Measurements from ENCODE around the gene COQ7. TPM values are rescaled to one million over a fixed set of nuclear protein-coding genes. Genes with fewer than 3 reads are reported as not detected.

Gene COQ7
- total RNA-seq, 1 experiment from 2014 or later = 25.0 TPM

GRCh38 chr16:19123535-19124178 is 56.2 kb downstream of the COQ7 start:
- H3K9me3 ChIP-seq (ENCODE audit: low read length) = no peaks in the 10 kb centered on the region
- peak; percentile 74 for ATAC-seq
- no peaks in the 10 kb centered on the region for H3K9me2 ChIP-seq (replicated peaks; ENCODE audit: low read length)
- no peaks in the 10 kb centered on the region for H3K27me3 ChIP-seq (ENCODE audit: low read length)
- no peak overlapping the region for H2AFZ ChIP-seq (ENCODE audit: low read length)
- ChIA-PET POLR2A (ENCODE audit: unreplicated experiment) (no interaction called here), CTCF (no interaction called here)
- H3K4me1 ChIP-seq (ENCODE audit: insufficient read depth, low read length) = peaks cover 28% of the 10 kb centered on the region
- no peak overlapping the region for H3K9ac ChIP-seq (ENCODE audit: low read length)
- H3K36me3 ChIP-seq (ENCODE audit: low read depth, low read length) = no peaks in the 10 kb centered on the region
- peak; percentile 63 for DNase-seq
- no peaks in the 10 kb centered on the region for H3F3A ChIP-seq (ENCODE audit: low read length, unreplicated experiment)
- H4K20me1 ChIP-seq (ENCODE audit: low read length) = no peaks in the 10 kb centered on the region
- peaks cover 26% of the 10 kb centered on the region for H3K79me2 ChIP-seq (ENCODE audit: low read length)
- BruUV-seq (replicated peaks) = no TSS peak
- no peak overlapping the region for H3K4me2 ChIP-seq (ENCODE audit: low read length)
- intact Hi-C loops (cut with micrococcal nuclease) = no loop called here
- H3K27ac ChIP-seq (ENCODE audit: low read length) = peak overlapping the region; percentile 62
- no peak overlapping the region for H3K4me3 ChIP-seq (ENCODE audit: low read length)
- no peak for TF ChIP-seq EZH2 (IDR thresholded peaks at IDR 0.05; ENCODE audit: low read length, unreplicated experiment)
- TF ChIP-seq EZH2phosphoT487 (IDR thresholded peaks at IDR 0.05; ENCODE audit: borderline replicate concordance, low read length) = no peak
- TF ChIP-seq CTCF (conservative IDR thresholded peaks at IDR 0.05; ENCODE audit: low read depth, low read length) = no peak

GRCh38 chr16:19126300-19126699 is 58.9 kb downstream of the COQ7 start:
- Histone ChIP-seq H3K9ac (ENCODE audit: low read length) (no peak overlapping the region), H2AFZ (ENCODE audit: low read length) (no peak overlapping the region), H3K9me2 (replicated peaks; ENCODE audit: low read length) (no peaks in the 10 kb centered on the region), H3F3A (ENCODE audit: low read length, unreplicated experiment) (no peaks in the 10 kb centered on the region), H3K9me3 (ENCODE audit: low read length) (no peaks in the 10 kb centered on the region), H3K79me2 (ENCODE audit: low read length) (peaks cover 4% of the 10 kb centered on the region), H3K36me3 (ENCODE audit: low read depth, low read length) (no peaks in the 10 kb centered on the region), H3K4me2 (ENCODE audit: low read length) (no peak overlapping the region), H4K20me1 (ENCODE audit: low read length) (no peaks in the 10 kb centered on the region), H3K4me3 (ENCODE audit: low read length) (no peak overlapping the region), H3K4me1 (ENCODE audit: insufficient read depth, low read length) (peaks cover 21% of the 10 kb centered on the region), H3K27ac (ENCODE audit: low read length) (no peak overlapping the region), H3K27me3 (ENCODE audit: low read length) (no peaks in the 10 kb centered on the region)
- DNase-seq (no peak), ATAC-seq (no peak)
- POLR2A ChIA-PET (ENCODE audit: unreplicated experiment) = no interaction called here
- TF ChIP-seq CTCF (conservative IDR thresholded peaks at IDR 0.05; ENCODE audit: low read depth, low read length) = no peak
- no peak for TF ChIP-seq EZH2 (IDR thresholded peaks at IDR 0.05; ENCODE audit: low read length, unreplicated experiment)
- TF ChIP-seq EZH2phosphoT487 (IDR thresholded peaks at IDR 0.05; ENCODE audit: borderline replicate concordance, low read length) = no peak
- intact Hi-C loops (cut with micrococcal nuclease) = no loop called here
- CTCF ChIA-PET = no interaction called here
- BruUV-seq (replicated peaks) = no TSS peak

GRCh38 chr16:19127205-19127604 is 59.8 kb downstream of the COQ7 start:
- H3K36me3 ChIP-seq (ENCODE audit: low read depth, low read length) = no peaks in the 10 kb centered on the region
- POLR2A ChIA-PET (ENCODE audit: unreplicated experiment) = no interaction called here
- no peak for DNase-seq
- no peaks in the 10 kb centered on the region for H3K79me2 ChIP-seq (ENCODE audit: low read length)
- H3K9me3 ChIP-seq (ENCODE audit: low read length) = no peaks in the 10 kb centered on the region
- H3K9ac ChIP-seq (ENCODE audit: low read length) = no peak overlapping the region
- no peaks in the 10 kb centered on the region for H3K27me3 ChIP-seq (ENCODE audit: low read length)
- no TSS peak for BruUV-seq (replicated peaks)
- no peaks in the 10 kb centered on the region for H3F3A ChIP-seq (ENCODE audit: low read length, unreplicated experiment)
- peaks cover 21% of the 10 kb centered on the region for H3K4me1 ChIP-seq (ENCODE audit: insufficient read depth, low read length)
- no peaks in the 10 kb centered on the region for H4K20me1 ChIP-seq (ENCODE audit: low read length)
- no peak overlapping the region for H3K4me2 ChIP-seq (ENCODE audit: low read length)
- no peak for ATAC-seq
- no peak overlapping the region for H2AFZ ChIP-seq (ENCODE audit: low read length)
- no peaks in the 10 kb centered on the region for H3K9me2 ChIP-seq (replicated peaks; ENCODE audit: low read length)
- intact Hi-C loops (cut with micrococcal nuclease) = no loop called here
- H3K27ac ChIP-seq (ENCODE audit: low read length) = no peak overlapping the region
- no peak for TF ChIP-seq CTCF (conservative IDR thresholded peaks at IDR 0.05; ENCODE audit: low read depth, low read length)
- TF ChIP-seq EZH2phosphoT487 (IDR thresholded peaks at IDR 0.05; ENCODE audit: borderline replicate concordance, low read length) = no peak
- TF ChIP-seq EZH2 (IDR thresholded peaks at IDR 0.05; ENCODE audit: low read length, unreplicated experiment) = no peak
- no peak overlapping the region for H3K4me3 ChIP-seq (ENCODE audit: low read length)
- CTCF ChIA-PET = no interaction called here
